ENCODE results near the gene FYN.

FYN gene

GRCh38 chr6:111674413-111674812 lies 198.8 kb downstream of the FYN start:
- DNase-seq = no peak

- no peak for DNase-seq
Observed at GRCh38 chr6:111673937-111674336, 199.3 kb downstream of the FYN start.

DNA sequence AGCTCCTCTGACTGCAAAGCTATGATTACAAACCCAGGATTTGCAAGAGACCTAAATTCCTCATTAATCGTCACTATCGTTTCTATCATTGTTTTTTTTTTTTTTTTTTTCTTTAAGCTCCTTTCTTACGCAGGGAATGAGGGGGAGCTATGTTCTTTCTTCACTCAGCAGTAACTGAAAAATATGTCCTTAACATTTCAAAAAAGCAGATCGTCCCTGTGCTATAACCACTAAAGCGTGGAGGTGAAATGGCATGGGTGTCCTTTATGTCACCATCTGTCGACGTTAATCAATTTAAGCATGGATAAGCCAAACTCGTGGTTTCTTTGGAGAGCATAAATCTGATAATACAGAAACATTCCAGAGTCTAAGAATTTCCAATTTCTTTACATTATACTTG lies 199.7 kb downstream of the FYN start:
- DNase-seq = no peak

DNA sequence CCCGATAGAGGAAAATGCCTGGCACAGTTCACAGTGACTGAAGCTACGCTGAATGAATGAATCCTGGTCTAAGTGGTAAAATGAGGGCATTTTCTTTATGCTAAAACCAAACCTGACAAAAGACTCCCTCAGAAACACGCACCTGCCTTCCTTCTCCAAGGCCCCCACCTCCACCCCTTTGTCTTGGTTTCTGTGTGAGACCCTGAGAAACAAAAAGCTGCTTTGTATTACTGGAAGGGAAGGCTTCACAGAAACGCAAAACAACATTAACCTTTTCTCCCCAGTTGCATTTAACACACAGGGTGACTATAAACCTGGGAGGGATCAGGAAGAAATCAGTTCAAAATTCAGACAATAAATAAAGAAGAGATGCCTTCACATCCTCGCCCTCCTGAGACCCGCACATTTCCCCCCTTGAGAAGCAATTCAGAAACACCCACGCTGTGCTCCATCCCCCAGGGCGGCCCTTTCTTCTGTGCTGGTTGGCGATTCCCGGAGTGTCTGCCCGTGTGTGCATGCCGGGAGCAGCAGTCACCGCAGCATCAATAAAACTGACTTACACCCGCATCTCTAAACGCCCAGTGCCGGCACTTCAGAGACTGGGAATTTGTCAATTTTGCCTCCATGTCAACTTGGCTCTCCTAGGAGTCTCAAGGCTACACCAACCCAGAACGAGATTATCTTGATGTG lies 200.3 kb downstream of the FYN start:
- DNase-seq = no peak

- DNase-seq = no peak
Observed at GRCh38 chr6:111669326-111669725, 203.9 kb downstream of the FYN start.

GRCh38 chr6:111668410-111668809 lies 204.8 kb downstream of the FYN start:
- no peak for DNase-seq

- DNase-seq = no peak
Observed at GRCh38 chr6:111667931-111668330, 205.3 kb downstream of the FYN start.

DNA sequence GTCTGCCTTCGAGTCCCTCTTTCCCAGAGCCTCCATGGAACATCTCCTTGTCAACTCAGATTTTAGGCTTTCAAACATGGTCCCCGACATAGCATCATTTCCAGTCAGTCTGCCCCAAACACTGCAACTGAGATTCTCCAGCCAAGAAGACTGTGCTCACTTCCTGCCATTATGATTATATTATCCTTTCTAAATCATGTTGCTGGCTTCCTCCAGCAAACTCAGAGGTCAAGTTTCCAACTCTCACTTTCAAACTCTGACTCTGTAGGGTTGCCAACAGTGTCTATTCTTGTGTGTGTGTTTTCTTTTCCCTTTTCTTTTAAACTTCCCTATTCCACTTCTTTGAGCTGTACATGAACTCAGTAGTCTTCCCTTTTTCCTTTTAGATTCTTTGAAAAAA lies 206.4 kb downstream of the FYN start:
- no peak for DNase-seq

GRCh38 chr6:111664565-111665030 lies 208.7 kb downstream of the FYN start:
- no peak for DNase-seq

DNA sequence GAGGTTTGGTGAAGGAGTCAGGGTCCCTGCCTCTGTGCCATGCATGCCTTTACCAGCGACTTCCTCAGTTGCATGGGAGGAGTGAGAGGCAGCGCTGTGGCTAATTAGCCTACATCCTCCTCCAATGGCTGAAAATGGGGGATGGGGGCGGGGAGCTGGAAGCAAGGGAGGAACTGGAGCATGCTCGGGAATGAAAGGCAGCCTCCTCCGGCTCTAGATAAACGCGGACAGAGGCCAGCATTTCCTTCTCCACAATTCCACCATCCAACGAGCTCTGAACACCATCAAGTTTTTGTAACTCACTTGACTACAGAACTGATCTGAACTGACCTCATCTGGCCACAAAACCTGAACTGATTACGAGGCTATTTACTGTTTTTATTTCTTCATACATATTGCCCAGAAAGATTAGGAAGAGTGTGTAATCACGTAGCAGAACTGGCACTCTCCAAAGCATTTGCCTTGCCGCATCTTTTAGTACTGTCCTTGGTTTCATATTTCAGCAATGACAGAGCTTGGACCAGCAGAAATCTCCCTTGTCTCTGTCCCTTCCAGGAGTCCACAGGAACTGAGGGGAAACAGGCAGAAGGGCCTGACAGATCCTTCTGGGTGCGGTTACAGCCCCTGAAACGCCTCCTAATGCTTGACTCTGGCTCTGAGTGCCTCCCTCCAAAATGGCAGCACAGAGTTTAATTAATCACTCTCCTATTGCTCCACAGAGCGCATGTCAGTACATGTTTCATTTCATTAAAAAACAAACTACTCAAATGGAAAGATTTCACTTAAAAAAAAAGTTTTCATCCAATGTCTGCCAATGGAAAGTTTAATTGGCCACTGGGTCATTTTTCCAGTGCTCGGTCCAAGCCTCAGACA lies 209.3 kb downstream of the FYN start:
- no peak for DNase-seq

DNA sequence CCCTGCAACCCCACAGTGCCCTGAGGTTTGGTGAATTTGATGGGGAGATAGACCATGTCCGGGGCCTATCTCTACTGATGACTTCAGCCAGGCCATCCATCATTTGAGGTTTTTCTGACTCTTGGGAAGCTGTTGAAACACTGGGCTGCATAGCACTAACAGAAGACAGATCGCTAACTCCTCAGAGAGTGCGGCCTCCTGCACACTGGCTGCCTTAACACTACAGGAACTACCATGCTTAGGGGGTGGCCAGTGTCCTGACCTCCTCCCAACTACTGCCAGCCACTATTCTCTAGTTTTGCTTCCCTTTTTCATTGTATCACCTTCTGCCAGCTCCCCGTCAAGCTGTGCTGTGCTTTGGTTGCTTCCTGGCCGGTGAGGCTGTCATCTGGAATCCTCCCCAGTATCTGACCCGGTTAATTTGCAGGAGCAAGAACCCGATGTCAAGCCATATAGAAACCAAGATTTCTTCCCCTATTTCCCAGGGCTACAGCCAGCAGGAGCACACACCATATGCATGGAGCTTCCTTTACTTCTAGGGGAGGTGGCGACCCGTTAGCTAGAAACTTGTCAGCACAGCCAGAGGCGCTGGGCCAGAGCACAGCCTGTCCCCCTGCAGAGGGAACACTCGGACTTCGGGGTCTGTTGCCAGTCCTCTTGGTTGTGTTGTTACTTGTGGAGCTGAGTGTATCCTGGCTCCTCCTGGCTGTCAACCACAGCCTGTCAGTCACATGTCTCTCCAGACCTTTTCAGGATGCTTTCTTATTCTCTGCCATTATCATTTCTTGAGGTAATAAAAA lies 210.3 kb downstream of the FYN start:
- DNase-seq = no peak

- no peak for DNase-seq
Observed at GRCh38 chr6:111662072-111662793, 211.0 kb downstream of the FYN start.

- no peak for DNase-seq
Observed at GRCh38 chr6:111661541-111662061, 211.7 kb downstream of the FYN start.

GRCh38 chr6:111660531-111660930 lies 212.7 kb downstream of the FYN start:
- no peak for DNase-seq

DNA sequence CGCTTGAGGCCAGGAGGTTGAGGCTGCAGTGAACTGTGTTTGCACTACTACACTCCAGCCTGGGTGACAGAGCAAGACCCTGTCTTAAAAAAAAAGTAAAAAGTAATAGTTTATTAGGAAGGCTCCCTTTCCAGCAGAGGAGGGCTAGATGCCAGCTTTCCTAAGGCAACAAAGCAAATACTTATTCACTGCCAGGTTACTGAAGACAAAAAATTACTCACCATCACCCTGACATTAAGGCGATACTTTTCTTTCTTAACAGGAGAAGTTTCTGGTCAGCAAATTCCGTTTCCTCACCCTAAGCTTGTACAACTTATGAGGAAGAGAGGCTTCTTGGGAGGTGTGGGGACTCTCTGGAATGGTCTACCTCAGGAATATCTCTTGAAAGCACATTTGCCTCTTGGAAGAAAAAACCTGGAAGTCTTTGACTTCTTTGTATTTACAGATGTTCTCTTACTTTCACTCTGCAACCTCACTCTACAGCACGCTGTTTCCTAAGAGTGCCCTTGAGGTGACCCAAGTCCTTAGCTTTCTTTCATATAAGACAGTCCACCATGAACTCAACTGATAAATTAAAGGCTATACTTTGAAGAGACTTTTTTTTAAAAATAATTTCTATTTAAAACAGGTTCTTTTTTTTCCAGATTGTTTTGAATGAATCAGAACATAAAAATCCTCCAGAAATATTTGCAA lies 214.6 kb downstream of the FYN start:
- no peak for DNase-seq

DNA sequence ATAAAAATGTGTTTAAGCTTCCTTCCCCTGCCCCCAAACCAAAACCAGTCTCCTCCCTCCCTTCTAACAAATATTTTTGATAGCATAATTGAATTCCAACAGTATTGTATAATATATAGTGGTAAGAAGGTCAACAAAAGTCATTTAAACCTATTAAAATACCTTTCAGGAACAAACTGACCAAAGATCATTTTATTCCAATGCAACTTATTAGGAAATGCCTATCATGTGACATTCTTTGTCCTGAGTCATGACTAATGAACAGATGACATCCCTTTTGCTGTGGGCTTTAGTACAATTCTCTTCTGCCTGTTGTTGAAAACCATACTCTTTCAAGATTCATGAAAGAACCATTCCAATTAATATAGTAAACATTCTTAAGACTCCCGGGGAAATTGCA lies 216.1 kb downstream of the FYN start:
- DNase-seq = no peak

DNA sequence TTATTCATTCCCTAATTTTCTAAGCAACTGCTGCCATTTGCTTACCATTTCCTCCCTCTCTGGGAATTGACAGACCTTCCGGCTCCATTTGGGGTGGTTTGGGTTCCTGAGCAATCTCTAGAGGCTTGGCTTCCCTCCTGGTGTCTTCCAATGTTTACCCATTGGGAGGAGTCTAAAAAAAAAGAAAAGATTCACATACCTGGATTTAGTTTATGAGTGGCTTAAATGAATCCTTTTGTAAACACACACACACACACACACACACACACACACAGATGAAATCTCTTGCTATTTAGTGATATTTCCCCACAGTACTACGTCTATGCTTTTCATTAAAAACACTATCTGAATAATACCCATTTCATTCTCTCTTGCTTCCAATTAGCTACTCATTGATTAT lies 219.3 kb downstream of the FYN start:
- DNase-seq = no peak

DNA sequence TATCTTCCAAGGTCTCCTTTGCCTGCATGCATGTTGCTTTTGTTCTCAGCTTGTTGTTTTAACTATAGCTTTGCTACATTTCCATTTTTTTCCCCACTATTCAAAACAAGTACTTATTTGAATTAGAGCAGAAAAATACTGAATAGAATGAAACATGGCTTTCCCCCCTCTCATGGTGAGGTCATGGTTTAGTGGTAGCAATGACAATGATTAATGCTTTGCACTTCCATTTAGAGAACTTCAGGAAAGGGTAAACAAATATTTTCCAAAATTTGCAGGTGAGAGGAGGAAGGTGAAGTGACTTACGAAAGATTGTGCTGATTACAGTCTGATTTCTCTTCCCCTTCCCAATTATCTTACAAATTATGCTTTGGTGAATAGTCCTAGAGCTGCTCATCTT lies 219.8 kb downstream of the FYN start:
- no peak for DNase-seq

DNA sequence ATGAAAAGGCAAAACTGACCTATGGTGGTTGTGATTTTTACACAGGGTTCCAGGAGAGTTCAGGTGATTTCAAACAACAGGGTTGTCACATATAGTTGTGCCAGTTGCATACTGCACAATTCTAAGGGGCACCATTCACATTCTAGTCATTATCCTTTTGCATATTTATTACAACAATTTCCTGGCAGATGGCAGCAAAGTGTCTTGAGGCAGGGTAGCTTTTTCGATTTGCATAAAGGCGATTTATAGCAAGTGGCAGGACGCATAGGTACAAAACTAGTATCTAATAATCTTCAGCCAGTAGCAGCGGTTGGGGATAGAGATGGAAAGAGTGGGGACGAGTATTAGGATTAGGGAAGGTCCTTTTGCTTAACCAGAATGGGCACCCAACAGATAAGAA lies 221.1 kb downstream of the FYN start:
- DNase-seq = no peak

GRCh38 chr6:111651185-111652034 lies 221.8 kb downstream of the FYN start:
- no peak for DNase-seq

- no peak for DNase-seq
Observed at GRCh38 chr6:111650049-111650448, 223.2 kb downstream of the FYN start.

All from NCI-H2081 treated with DMSO at 0.1 percent for 48 hours (cell line).